ENCODE data around the gene TEX10.
"Not testable (repeated sequence)": the region's sequence is repeated elsewhere in the genome, so short reads cannot be mapped to it uniquely, and the experiment has no call there.

Gene TEX10

GRCh38 chr9:100341889-100342288 is 10.9 kb downstream of the TEX10 start:
- DNase-seq: no peak

- DNase-seq: no peak
Measured at GRCh38 chr9:100340224-100340623, 12.5 kb downstream of the TEX10 start.

- not testable (repeated sequence) for DNase-seq
Measured at GRCh38 chr9:100338736-100339135, 14.0 kb downstream of the TEX10 start.

- no peak for DNase-seq
Measured at GRCh38 chr9:100324594-100325200, 28.0 kb downstream of the TEX10 start.

- peak; percentile 11 for DNase-seq
Measured at GRCh38 chr9:100322954-100323536, 29.7 kb downstream of the TEX10 start.

GRCh38 chr9:100317706-100318105 is 35.0 kb downstream of the TEX10 start:
- no peak for DNase-seq

GRCh38 chr9:100315561-100315960 is 37.2 kb downstream of the TEX10 start:
- DNase-seq: no peak

GRCh38 chr9:100309992-100310391 is 42.8 kb downstream of the TEX10 start:
- DNase-seq: no peak

GRCh38 chr9:100308965-100309564 is 43.7 kb downstream of the TEX10 start:
- DNase-seq: no peak

GRCh38 chr9:100307080-100307479 is 45.7 kb downstream of the TEX10 start:
- no peak for DNase-seq

GRCh38 chr9:100306283-100306682 is 46.5 kb downstream of the TEX10 start:
- DNase-seq: no peak

GRCh38 chr9:100303747-100304146 is 49.0 kb downstream of the TEX10 start:
- DNase-seq: no peak

- DNase-seq: no peak
Measured at GRCh38 chr9:100298378-100298777, 54.4 kb downstream of the TEX10 start.

GRCh38 chr9:100296407-100296806 is 56.3 kb downstream of the TEX10 start:
- no peak for DNase-seq

GRCh38 chr9:100295240-100295639 is 57.5 kb downstream of the TEX10 start:
- no peak for DNase-seq

- DNase-seq: no peak
Measured at GRCh38 chr9:100294806-100295205, 57.9 kb downstream of the TEX10 start.

- DNase-seq: no peak
Measured at GRCh38 chr9:100294341-100294740, 58.4 kb downstream of the TEX10 start.

GRCh38 chr9:100292414-100292813 is 60.3 kb downstream of the TEX10 start:
- no peak for DNase-seq

GRCh38 chr9:100290714-100291113 is 62.0 kb downstream of the TEX10 start:
- no peak for DNase-seq

- DNase-seq: no peak
Measured at GRCh38 chr9:100287186-100287585, 65.6 kb downstream of the TEX10 start.

- DNase-seq: no peak
Measured at GRCh38 chr9:100286257-100286656, 66.5 kb downstream of the TEX10 start.

- DNase-seq: no peak
Measured at GRCh38 chr9:100285601-100286000, 67.1 kb downstream of the TEX10 start.

GRCh38 chr9:100285080-100285479 is 67.7 kb downstream of the TEX10 start:
- DNase-seq: no peak

- DNase-seq: no peak
Measured at GRCh38 chr9:100284247-100284646, 68.5 kb downstream of the TEX10 start.

- DNase-seq: no peak
Measured at GRCh38 chr9:100282388-100282719, 70.4 kb downstream of the TEX10 start.

Data from activated naive CD4-positive, alpha-beta T cell treated with Interleukin-2 at 50 U/mL for 16 hours (primary cell).